Measurements from ENCODE around the gene WBP2. TPM values are rescaled to one million over a fixed set of nuclear protein-coding genes. Genes with fewer than 3 reads are reported as not detected.

Gene WBP2
- total and polyA plus RNA-seq, 2 of the 8 experiments (the other 6 are each of a cell fraction or from before 2014, with no cell fraction given) = 48.2 to 71.2 TPM

DNA sequence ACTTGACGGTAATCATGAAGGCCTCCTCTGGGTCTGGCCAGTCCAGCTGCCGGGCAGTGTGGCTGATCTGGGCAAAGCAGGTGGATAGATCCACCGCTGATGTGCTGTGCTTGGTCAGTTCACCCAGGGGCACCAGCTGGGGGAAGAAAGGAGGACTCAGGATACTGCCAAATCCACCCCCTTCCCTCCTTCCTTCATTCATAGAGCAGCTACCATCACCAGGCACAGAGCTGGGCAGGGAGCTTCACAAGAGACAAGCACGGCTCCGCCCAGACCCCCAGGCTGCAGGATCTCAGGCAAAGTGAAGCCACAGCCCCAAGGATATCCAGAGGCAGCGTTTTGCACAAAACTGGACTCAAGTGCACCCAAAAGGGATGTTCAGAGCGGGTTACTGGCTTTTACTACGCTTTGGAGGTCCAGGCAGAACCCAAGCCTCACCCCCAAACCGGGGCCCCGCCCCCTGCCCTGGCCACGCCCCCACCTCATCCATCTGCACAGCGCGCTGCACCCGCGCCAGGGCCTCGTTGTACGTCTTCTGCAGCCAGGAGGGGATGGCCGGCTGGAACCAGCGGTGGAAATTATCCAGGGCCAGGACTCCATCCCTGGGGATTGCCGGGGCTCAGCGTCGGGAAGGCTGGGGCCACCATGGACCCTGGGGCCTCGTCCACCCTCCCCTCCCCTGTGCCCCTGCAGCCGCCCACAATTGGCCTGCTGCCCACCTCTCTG, 20.0 kb downstream of the WBP2 start (continued):
- TF ChIP-seq, protein P1, sequence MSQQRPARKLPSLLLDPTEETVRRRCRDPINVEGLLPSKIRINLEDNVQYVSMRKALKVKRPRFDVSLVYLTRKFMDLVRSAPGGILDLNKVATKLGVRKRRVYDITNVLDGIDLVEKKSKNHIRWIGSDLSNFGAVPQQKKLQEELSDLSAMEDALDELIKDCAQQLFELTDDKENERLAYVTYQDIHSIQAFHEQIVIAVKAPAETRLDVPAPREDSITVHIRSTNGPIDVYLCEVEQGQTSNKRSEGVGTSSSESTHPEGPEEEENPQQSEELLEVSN (IDR thresholded peaks at IDR 0.05) = no peak
- TF ChIP-seq RXRA (IDR thresholded peaks at IDR 0.05; ENCODE audit: insufficient read depth, low read depth, low read length) (no peak), JUND (IDR thresholded peaks at IDR 0.05; ENCODE audit: low read length) (no peak), CHD1 (IDR thresholded peaks at IDR 0.05; ENCODE audit: low read depth, low read length) (no peak), KDM1A (IDR thresholded peaks at IDR 0.05; ENCODE audit: borderline replicate concordance, low read length) (no peak)
